Esophagus muscularis mucosa (tissue), 4 donors: ENCODE measurements around the gene SLC35A3.

ENCODE experiments used
- CTCF ChIP-seq, 3 experiments: fragments of 200-600 bp in 2 of 3; fragments of 450-650 bp in 1 of 3; sonication (generic) in 2 of 3; IDR thresholded peaks; one replicate each; pipeline ENCODE4 v1.5.1; 2017 to 2019; ENCODE audit warnings: antibody characterized with exemption in 3 of 3, mild to moderate bottlenecking in 2 of 3, moderate library complexity in 1 of 3
- EP300 ChIP-seq: sonication (generic); formaldehyde crosslinking; IDR thresholded peaks from one replicate; pipeline ENCODE4 v1.6.1; 2017; ENCODE audit warnings: antibody characterized with exemption
- POLR2AphosphoS5 ChIP-seq, 2 donors: sonication (generic); formaldehyde crosslinking; IDR thresholded peaks; one replicate each; pipeline ENCODE4 v1.6.1; 2017; ENCODE audit warnings: antibody characterized with exemption in 2 of 2

- TF ChIP-seq CTCF (IDR thresholded peaks at IDR 0.05) (no peak), POLR2AphosphoS5 (IDR thresholded peaks at IDR 0.05) (no peak), EP300 (no peak)
These were observed 26.5 kb upstream of the SLC35A3 start for GRCh38 chr1:99943223-99943794.
